Lower lobe of right lung (tissue), 2 donors: ENCODE results near the gene IER3. TPM values are rescaled to one million over a fixed set of nuclear protein-coding genes. Genes with fewer than 3 reads are reported as not detected.

Experiments
- ATAC-seq, 2 donors: fragments of 200-7000 bp; cut with Tn5 transposase; one replicate each; pipeline ENCODE4 v1.9.1; 2020 to 2022; ENCODE audit warnings: mild to moderate bottlenecking in 2 of 2, moderate library complexity in 2 of 2
- DNase-seq: peaks from one replicate; pipeline ENCODE4 v3.0.0-alpha.2; 2020
- H3K27ac ChIP-seq: fragments of 200-600 bp; one replicate; pipeline ENCODE4 v1.8.0; 2022
- H3K27me3 ChIP-seq: fragments of 200-600 bp; one replicate; pipeline ENCODE4 v1.8.0; 2022; ENCODE audit warnings: low read depth
- H3K36me3 ChIP-seq: fragments of 200-600 bp; one replicate; pipeline ENCODE4 v1.8.0; 2022; ENCODE audit warnings: mild to moderate bottlenecking
- H3K4me1 ChIP-seq: fragments of 200-600 bp; one replicate; pipeline ENCODE4 v1.8.0; 2022
- H3K4me3 ChIP-seq: fragments of 200-600 bp; one replicate; pipeline ENCODE4 v1.8.0; 2022; ENCODE audit warnings: mild to moderate bottlenecking
- H3K9me3 ChIP-seq: fragments of 200-600 bp; one replicate; pipeline ENCODE4 v1.8.0; 2022
- CTCF ChIP-seq: fragments of 200-600 bp; IDR thresholded peaks from one replicate; pipeline ENCODE4 v1.8.0; 2022; ENCODE audit warnings: antibody characterized with exemption, mild to moderate bottlenecking
- intact Hi-C: fragments of 100-400 bp; cut with DNase I; formaldehyde crosslinking; loops from one replicate; pipeline ENCODE4 v1.11.0; 2022
- total RNA-seq: library from RNA; stranded (reverse); fragmentation: NEBNext Ultra II Directional; extraction: Animal tissue kit (Norgen Biotek cat#: 25700); gene quantifications from one replicate; pipeline ENCODE4 v1.2.1, GENCODE V29; 2021
- donor health status: DM: no; HTN: yes; CAD: no; lungs with severe emphysema.

Gene IER3
- total RNA-seq, 1 donor from 2014 or later = 18.0 TPM

GRCh38 chr6:30741789-30742315, 2.5 kb downstream of the IER3 start:
- peak overlapping the region; percentile 95 for H3K4me3 ChIP-seq
- H3K9me3 ChIP-seq = no peaks in the 10 kb centered on the region
- peak; percentile 45 to 47 for ATAC-seq
- H3K4me1 ChIP-seq = peaks cover 59% of the 10 kb centered on the region
- intact Hi-C loops = no loop called here
- no peak for DNase-seq
- no peaks in the 10 kb centered on the region for H3K27me3 ChIP-seq
- TF ChIP-seq CTCF = no peak
- peak overlapping the region; percentile 94 for H3K27ac ChIP-seq
- peaks cover 45% of the 10 kb centered on the region for H3K36me3 ChIP-seq

GRCh38 chr6:30741063-30741779, 3.1 kb downstream of the IER3 start:
- no peak for ATAC-seq
- no peak for DNase-seq
- intact Hi-C loops = no loop called here
- H3K36me3 ChIP-seq = peaks cover 51% of the 10 kb centered on the region
- no peak for TF ChIP-seq CTCF
- no peaks in the 10 kb centered on the region for H3K9me3 ChIP-seq
- peak overlapping the region; percentile 94 for H3K27ac ChIP-seq
- H3K4me1 ChIP-seq = peaks cover 60% of the 10 kb centered on the region
- peak overlapping the region; percentile 95 for H3K4me3 ChIP-seq
- H3K27me3 ChIP-seq = no peaks in the 10 kb centered on the region

- DNase-seq (no peak), ATAC-seq (no peak)
- no peak overlapping the region for H3K4me3 ChIP-seq
- H3K4me1 ChIP-seq = peaks cover 65% of the 10 kb centered on the region
- no peak for TF ChIP-seq CTCF
- H3K9me3 ChIP-seq = no peaks in the 10 kb centered on the region
- no peaks in the 10 kb centered on the region for H3K27me3 ChIP-seq
- peak overlapping the region; percentile 94 for H3K27ac ChIP-seq
- peaks cover 59% of the 10 kb centered on the region for H3K36me3 ChIP-seq
- intact Hi-C loops = no loop called here
Measured at GRCh38 chr6:30740540-30740870, 3.8 kb downstream of the IER3 start.

- TF ChIP-seq CTCF = no peak
- intact Hi-C loops = no loop called here
- Histone ChIP-seq H3K9me3 (no peaks in the 10 kb centered on the region), H3K27me3 (no peaks in the 10 kb centered on the region), H3K4me3 (no peak overlapping the region), H3K27ac (no peak overlapping the region), H3K36me3 (peaks cover 78% of the 10 kb centered on the region), H3K4me1 (peaks cover 59% of the 10 kb centered on the region)
- ATAC-seq (no peak), DNase-seq (no peak)
Measured at GRCh38 chr6:30738532-30738931, 5.8 kb downstream of the IER3 start.

- no peak for TF ChIP-seq CTCF
- intact Hi-C loops = no loop called here
- Histone ChIP-seq H3K27ac (no peak overlapping the region), H3K9me3 (no peaks in the 10 kb centered on the region), H3K36me3 (peaks cover 100% of the 10 kb centered on the region), H3K4me1 (peaks cover 53% of the 10 kb centered on the region), H3K27me3 (no peaks in the 10 kb centered on the region), H3K4me3 (no peak overlapping the region)
- ATAC-seq = no peak
- no peak for DNase-seq
Measured at GRCh38 chr6:30735668-30736314, 8.6 kb downstream of the IER3 start.
